Measurements from ENCODE around the gene SERPINA1. TPM values are rescaled to one million over a fixed set of nuclear protein-coding genes. Genes with fewer than 3 reads are reported as not detected.

SERPINA1 gene
- total RNA-seq, 1 donor from 2014 or later = 0.26 TPM

DNA sequence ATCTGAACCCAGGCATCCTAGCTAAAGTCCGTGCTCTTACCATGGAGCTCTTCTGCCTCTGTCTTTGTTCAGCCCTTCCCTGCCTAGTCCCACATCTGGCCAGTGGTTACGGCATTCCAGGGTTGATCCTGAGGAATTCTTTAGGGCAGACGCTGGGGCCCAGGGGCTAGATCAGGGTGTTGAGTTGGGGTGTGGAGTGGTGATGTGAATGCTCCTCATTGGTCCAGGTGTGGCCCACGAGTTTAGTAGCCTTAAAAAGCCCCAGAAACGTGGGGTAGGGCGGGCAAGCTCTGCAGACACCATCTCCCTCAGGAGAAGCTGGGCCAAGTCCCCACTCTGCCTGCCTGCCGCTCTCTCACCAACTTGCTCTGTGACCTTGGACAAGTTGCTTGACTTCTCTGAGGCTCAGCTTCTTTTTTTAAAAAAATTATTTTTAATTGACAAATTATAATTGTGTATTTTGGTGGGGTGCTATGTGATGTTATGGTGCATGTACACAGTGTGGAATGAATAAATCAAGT, 56.3 kb downstream of the SERPINA1 start:
- DNase-seq (ENCODE audit: low read depth) = no peak
- TF ChIP-seq, protein P1, sequence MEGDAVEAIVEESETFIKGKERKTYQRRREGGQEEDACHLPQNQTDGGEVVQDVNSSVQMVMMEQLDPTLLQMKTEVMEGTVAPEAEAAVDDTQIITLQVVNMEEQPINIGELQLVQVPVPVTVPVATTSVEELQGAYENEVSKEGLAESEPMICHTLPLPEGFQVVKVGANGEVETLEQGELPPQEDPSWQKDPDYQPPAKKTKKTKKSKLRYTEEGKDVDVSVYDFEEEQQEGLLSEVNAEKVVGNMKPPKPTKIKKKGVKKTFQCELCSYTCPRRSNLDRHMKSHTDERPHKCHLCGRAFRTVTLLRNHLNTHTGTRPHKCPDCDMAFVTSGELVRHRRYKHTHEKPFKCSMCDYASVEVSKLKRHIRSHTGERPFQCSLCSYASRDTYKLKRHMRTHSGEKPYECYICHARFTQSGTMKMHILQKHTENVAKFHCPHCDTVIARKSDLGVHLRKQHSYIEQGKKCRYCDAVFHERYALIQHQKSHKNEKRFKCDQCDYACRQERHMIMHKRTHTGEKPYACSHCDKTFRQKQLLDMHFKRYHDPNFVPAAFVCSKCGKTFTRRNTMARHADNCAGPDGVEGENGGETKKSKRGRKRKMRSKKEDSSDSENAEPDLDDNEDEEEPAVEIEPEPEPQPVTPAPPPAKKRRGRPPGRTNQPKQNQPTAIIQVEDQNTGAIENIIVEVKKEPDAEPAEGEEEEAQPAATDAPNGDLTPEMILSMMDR (IDR thresholded peaks at IDR 0.05; ENCODE audit: insufficient read depth, low read length, severe bottlenecking) = no peak
- Histone ChIP-seq H3K27me3 (ENCODE audit: control insufficient read depth, insufficient read depth, low read length) (no peaks in the 10 kb centered on the region), H3K4me3 (ENCODE audit: low read depth, low read length) (no peak overlapping the region), H3K36me3 (ENCODE audit: control insufficient read depth, insufficient read depth, low read length) (no peaks in the 10 kb centered on the region)
- no peak for FAIRE-seq

DNA sequence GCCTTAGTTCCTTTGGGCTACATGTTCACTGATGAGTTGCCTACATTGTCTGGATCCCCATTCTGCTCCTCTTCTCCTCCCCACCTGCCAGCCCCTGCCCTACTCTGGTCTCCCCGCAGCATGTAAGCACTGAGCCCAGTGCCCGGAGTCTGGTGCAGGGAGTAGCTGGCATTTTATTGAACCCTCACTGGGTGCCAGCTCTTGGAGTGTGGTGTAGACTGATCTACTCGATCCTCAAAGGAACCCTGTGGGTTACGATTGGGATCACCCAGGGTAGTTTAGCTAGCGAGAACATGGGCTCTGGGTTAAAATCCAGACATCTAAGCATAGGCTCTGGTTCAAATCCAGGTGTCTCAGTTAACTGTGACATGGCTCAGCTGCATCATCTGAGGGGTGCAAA, 56.9 kb downstream of the SERPINA1 start:
- no peak for FAIRE-seq
- TF ChIP-seq, protein P1 (IDR thresholded peaks at IDR 0.05; ENCODE audit: insufficient read depth, low read length, severe bottlenecking) = no peak
- no peaks in the 10 kb centered on the region for H3K36me3 ChIP-seq (ENCODE audit: control insufficient read depth, insufficient read depth, low read length)

DNA sequence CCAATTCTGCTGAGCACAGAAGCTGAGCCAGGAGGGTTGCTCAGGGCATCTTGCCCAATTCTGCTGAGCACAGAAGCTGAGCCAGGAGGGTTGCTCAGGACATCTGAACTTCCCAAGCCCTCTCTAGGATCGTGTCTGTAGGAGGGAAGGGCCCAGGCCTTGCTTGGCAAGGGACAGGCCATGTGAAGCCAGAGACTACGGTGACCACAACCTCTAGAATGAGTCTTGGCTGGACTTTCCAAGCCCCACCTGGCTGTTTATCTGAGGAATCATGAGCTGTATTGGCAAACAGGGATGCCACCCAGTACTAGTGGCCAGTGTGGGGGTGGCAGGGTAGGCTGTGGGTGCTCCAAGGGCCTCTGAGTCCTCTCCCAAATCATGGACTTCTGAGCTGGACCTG, 57.5 kb downstream of the SERPINA1 start:
- H3K36me3 ChIP-seq (ENCODE audit: control insufficient read depth, insufficient read depth, low read length) = no peaks in the 10 kb centered on the region
- FAIRE-seq (peak; percentile 23), DNase-seq (ENCODE audit: low read depth) (no peak)
- TF ChIP-seq, protein P1 (IDR thresholded peaks at IDR 0.05; ENCODE audit: insufficient read depth, low read length, severe bottlenecking) = no peak
- H3K27me3 ChIP-seq (ENCODE audit: control insufficient read depth, insufficient read depth, low read length) = no peaks in the 10 kb centered on the region
- H3K4me3 ChIP-seq (ENCODE audit: low read depth, low read length) = no peak overlapping the region

More for the DNA sequence above, 56.9 kb downstream of the SERPINA1 start:
- Histone ChIP-seq H3K4me3 (ENCODE audit: low read depth, low read length) (no peak overlapping the region), H3K27me3 (ENCODE audit: control insufficient read depth, insufficient read depth, low read length) (no peaks in the 10 kb centered on the region)
- no peak for DNase-seq (ENCODE audit: low read depth)

DNA sequence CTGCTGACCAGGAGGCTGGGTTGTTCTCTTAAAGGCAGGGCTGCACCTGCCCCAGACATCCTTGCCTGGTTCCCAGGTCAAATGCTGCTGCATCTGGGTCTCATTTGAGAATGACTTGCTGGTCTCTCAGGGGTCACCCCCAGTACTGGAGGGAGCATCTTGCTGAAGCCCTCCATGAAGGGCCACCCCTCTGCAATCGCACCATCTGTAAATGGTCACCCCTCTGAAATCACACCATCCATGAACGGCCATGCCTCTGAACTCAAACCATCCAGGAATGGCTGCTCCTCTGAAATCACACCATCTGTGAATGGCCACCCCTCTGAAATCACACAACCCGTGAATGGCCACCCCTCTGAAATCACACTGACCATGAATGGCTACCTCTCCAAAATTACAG, 58.0 kb downstream of the SERPINA1 start:
- Histone ChIP-seq H3K4me3 (ENCODE audit: low read depth, low read length) (no peak overlapping the region), H3K27me3 (ENCODE audit: control insufficient read depth, insufficient read depth, low read length) (no peaks in the 10 kb centered on the region), H3K36me3 (ENCODE audit: control insufficient read depth, insufficient read depth, low read length) (no peaks in the 10 kb centered on the region)
- DNase-seq (ENCODE audit: low read depth) (no peak), FAIRE-seq (no peak)
- TF ChIP-seq, protein P1 (IDR thresholded peaks at IDR 0.05; ENCODE audit: insufficient read depth, low read length, severe bottlenecking) = no peak

DNA sequence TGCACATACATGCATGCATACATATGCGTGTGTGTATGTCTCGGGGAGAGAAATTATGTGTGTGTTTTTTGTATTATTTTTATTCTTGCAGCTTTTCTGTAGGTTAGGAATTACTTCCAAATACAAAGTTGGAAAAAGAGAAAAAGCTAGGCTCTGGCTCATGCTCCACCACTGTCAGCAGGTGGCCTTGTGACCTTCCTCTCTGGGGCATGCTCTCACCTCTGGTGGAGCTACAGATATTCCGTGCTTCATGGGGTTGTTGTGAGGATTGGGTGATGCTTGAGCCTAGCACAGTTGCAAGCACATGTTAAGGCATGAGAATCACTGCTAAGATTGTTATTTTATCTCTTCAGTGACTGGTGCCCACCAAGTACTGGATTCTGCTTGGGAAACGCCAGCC, 58.5 kb downstream of the SERPINA1 start:
- no peaks in the 10 kb centered on the region for H3K27me3 ChIP-seq (ENCODE audit: control insufficient read depth, insufficient read depth, low read length)
- DNase-seq (ENCODE audit: low read depth) (no peak), FAIRE-seq (no peak)
- no peak overlapping the region for H3K4me3 ChIP-seq (ENCODE audit: low read depth, low read length)
- TF ChIP-seq, protein P1 (IDR thresholded peaks at IDR 0.05; ENCODE audit: insufficient read depth, low read length, severe bottlenecking) = no peak
- H3K36me3 ChIP-seq (ENCODE audit: control insufficient read depth, insufficient read depth, low read length) = no peaks in the 10 kb centered on the region

DNA sequence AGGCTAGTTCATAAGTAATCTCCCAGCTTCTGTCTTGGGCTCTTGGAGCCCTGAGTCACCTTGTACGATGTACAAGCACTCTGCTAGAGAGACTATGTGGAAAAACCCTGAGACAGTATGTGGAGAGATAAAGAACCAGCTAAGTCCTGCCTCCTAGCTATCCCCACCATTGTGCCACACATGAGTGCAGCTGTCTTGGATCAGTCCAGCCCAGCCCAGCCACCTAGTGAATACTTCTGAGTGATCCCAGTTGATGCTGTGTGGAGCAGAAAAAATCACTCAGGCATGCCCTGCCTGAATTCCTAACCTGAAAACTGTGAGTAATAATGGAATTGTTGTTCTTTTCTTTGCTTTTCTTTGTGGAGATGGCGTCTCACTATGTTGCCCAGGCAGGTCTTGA, 60.2 kb downstream of the SERPINA1 start:
- TF ChIP-seq, protein P1 (IDR thresholded peaks at IDR 0.05; ENCODE audit: insufficient read depth, low read length, severe bottlenecking) = no peak
- H3K36me3 ChIP-seq (ENCODE audit: control insufficient read depth, insufficient read depth, low read length) = no peaks in the 10 kb centered on the region
- FAIRE-seq = no peak
- H3K4me3 ChIP-seq (ENCODE audit: low read depth, low read length) = no peak overlapping the region
- H3K27me3 ChIP-seq (ENCODE audit: control insufficient read depth, insufficient read depth, low read length) = no peaks in the 10 kb centered on the region
- no peak for DNase-seq (ENCODE audit: low read depth)
